ENCODE data around the gene NDST4.

The NDST4 gene

DNA sequence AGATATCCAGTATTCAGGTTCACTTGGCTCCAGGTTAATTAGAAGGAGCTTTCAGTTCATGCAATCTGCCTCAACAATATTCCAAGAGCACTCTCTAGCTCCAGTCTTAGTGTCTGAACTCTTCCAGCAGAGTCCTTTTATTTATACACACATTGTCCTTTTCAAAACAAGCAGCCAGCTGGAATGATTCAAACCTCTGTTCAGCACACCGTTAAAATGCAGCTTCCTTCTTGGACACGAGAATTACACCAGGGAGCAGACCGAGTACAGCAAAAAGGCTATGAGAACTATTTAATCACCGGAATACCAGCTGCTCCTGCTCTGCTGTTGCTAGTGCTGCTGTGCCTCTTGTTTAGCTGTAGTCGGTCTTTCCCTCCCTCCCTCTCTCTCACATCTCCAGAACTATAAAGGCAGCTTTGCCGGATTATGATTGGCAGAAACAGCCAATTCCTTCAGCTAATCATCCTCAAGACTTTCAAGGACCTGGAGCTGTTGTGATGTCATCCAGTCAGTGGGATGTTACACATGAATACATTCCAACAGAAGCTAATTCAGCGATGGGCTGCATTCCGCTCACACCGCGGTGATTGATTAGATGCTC is at the start of gene NDST4:
TSS of gene NDST4 (minus strand) at position 115 of the 601 bp plus-strand sequence. CDS start 36,584 bp downstream, outside the sequence.
- in situ Hi-C loops (cut with MboI; ENCODE audit: low pct_unique_long_range_greater_than_20kb, low sequenced_read_pairs): no loop called here
- no peak for DNase-seq

- in situ Hi-C loops (cut with MboI; ENCODE audit: low pct_unique_long_range_greater_than_20kb, low sequenced_read_pairs): no loop called here
- no peak for DNase-seq
Measured at GRCh38 chr4:115159141-115159540, 45.7 kb upstream of the NDST4 start.

- DNase-seq: no peak
- in situ Hi-C loops (cut with MboI; ENCODE audit: low pct_unique_long_range_greater_than_20kb, low sequenced_read_pairs): no loop called here
Measured at GRCh38 chr4:115158296-115158695, 44.9 kb upstream of the NDST4 start.

DNA sequence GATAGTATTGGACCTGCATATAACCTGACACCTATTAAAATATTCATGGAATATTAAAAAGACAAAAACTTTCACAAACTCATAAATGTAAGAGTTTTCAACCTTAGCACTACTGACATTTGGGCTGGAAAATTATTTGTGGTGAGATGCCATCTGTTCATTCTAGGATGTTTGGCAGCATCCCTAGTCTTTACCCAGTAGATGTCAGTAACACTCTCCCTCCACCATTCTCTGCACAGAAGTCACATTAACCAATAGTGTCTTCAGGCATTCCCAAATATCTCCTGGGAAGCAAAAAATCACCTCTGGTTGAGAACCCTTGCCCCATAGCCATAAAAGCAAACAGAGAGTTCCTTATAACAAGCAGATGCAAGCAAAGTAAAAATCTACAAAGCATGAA is 41.4 kb upstream of the NDST4 start:
- in situ Hi-C loops (cut with MboI; ENCODE audit: low pct_unique_long_range_greater_than_20kb, low sequenced_read_pairs): no loop called here
- no peak for DNase-seq

DNA sequence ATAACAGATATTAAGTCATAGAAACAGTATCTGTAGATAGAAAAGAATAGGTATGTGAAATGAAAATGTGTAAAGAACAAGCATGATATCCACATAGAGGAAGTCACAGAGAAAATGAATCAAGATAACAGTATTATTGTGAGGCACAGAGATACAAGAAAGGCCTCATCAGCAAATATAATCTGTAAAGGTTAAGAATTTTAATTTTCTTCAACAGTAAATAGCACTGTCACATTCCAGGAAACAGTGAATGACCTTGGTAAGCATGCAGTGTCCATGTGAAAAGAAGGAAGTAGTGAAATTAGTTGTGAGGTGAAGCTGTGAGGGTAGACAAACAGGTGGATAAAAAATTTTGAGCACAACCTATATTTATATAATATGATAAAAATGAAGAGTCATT is 39.5 kb upstream of the NDST4 start:
- in situ Hi-C loops (cut with MboI; ENCODE audit: low pct_unique_long_range_greater_than_20kb, low sequenced_read_pairs): no loop called here
- DNase-seq: no peak

DNA sequence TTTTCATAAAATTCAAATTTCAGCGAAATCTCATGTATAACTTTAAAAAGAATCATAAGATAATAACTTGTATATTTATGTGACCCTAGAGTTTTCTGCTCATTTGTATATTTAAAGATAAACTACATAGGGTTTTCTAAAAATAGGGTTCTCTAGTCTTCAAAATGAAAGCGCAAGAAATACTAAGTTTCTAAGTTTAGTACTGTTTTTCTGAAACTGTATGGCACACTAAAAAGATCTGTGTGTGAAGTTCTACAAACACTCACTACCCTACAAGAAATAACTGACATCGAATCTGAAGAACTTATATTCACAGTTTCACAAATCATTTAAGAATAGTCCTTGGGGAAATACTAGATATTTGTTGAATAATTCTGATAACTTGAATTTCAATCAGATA is 38.7 kb upstream of the NDST4 start:
- DNase-seq: no peak
- in situ Hi-C loops (cut with MboI; ENCODE audit: low pct_unique_long_range_greater_than_20kb, low sequenced_read_pairs): no loop called here

DNA sequence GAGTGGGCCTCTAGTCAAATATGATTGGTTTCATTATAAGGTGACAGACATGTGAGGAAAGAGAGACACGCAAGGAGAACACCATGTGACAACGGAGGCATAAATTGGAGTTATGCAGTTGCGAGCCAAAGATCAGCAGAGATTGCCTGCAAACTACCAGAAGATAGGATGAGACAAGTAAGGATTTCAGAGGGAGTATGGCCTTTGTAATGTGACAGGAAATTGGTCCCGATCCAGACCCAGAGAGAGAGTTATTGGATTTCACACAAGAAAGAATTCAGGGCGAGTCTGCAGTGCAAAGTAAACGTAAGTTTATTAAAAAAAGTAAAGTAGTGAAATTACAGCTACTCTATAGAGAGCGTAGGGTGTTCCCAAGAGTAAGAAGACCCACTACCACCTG is 35.7 kb upstream of the NDST4 start:
- in situ Hi-C loops (cut with MboI; ENCODE audit: low pct_unique_long_range_greater_than_20kb, low sequenced_read_pairs): no loop called here
- DNase-seq: no peak

GRCh38 chr4:115145393-115146160 is 32.2 kb upstream of the NDST4 start:
- in situ Hi-C loops (cut with MboI; ENCODE audit: low pct_unique_long_range_greater_than_20kb, low sequenced_read_pairs): no loop called here
- no peak for DNase-seq

- in situ Hi-C loops (cut with MboI; ENCODE audit: low pct_unique_long_range_greater_than_20kb, low sequenced_read_pairs): no loop called here
Measured at GRCh38 chr4:115128037-115128436, 14.6 kb upstream of the NDST4 start.

DNA sequence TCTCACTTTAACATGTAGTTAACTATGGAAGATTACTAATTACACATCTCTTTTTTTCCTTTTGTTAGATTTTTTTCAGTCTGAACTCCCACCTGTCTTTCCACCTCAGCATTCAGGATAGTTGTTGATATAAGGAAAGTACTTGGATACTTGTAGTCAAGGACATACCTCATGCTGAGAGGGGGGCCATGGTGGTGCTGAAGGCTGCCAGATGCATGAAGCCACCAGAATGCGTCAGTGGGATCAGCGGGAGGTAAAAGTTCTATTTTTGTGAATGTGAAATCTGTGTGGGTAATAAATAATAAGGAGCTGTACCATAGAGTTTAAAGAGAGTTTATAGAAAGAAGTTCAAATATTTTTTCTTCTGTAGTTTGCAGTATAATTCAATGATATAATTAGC is 13.1 kb upstream of the NDST4 start:
- in situ Hi-C loops (cut with MboI; ENCODE audit: low pct_unique_long_range_greater_than_20kb, low sequenced_read_pairs): no loop called here
- DNase-seq: no peak

More at GRCh38 chr4:115128037-115128436, 14.6 kb upstream of the NDST4 start:
- no peak for DNase-seq

DNA sequence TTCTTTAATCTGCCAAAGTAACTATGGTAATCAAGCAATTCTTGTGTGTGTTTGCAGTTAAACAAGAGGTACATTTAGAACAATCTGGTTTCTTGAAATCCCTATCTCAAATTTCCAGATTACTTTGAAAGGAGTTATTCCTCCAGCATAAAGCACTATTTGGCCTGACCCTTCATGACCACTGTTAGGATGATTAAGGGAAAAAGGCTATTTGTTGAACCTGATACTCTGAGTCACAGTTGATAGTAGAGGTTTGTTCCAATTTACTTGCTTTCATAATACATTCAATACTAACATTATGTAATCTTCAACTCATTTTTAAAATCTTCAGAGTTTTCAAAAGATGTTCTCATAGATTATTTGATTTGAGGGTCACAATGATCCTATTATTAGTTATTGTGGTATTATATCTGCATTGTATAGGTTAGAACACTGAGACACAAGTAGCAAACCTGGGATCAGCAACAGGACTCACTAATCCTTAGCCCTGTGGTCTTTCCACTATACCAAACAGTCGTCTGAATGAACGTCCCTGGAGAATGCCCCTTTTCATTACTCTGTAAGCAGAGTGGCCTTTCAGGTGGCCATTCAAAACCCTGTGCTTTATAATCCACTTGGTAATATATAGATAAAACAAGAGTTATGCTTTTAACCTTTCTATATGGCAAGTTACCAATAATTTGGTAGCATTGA is 8.1 kb upstream of the NDST4 start:
- DNase-seq: no peak
- in situ Hi-C loops (cut with MboI; ENCODE audit: low pct_unique_long_range_greater_than_20kb, low sequenced_read_pairs): no loop called here

- no peak for DNase-seq
- in situ Hi-C loops (cut with MboI; ENCODE audit: low pct_unique_long_range_greater_than_20kb, low sequenced_read_pairs): no loop called here
Measured at GRCh38 chr4:115119804-115120352, 6.5 kb upstream of the NDST4 start.

- DNase-seq: no peak
- in situ Hi-C loops (cut with MboI; ENCODE audit: low pct_unique_long_range_greater_than_20kb, low sequenced_read_pairs): no loop called here
Measured at GRCh38 chr4:115117651-115118050, 4.2 kb upstream of the NDST4 start.

GRCh38 chr4:115110191-115111181 is 2.9 kb downstream of the NDST4 start:
- in situ Hi-C loops (cut with MboI; ENCODE audit: low pct_unique_long_range_greater_than_20kb, low sequenced_read_pairs): no loop called here

GRCh38 chr4:115108850-115109249 is 4.6 kb downstream of the NDST4 start:
- in situ Hi-C loops (cut with MboI; ENCODE audit: low pct_unique_long_range_greater_than_20kb, low sequenced_read_pairs): no loop called here
- DNase-seq: no peak

More at GRCh38 chr4:115110191-115111181, 2.9 kb downstream of the NDST4 start:
- DNase-seq: no peak

DNA sequence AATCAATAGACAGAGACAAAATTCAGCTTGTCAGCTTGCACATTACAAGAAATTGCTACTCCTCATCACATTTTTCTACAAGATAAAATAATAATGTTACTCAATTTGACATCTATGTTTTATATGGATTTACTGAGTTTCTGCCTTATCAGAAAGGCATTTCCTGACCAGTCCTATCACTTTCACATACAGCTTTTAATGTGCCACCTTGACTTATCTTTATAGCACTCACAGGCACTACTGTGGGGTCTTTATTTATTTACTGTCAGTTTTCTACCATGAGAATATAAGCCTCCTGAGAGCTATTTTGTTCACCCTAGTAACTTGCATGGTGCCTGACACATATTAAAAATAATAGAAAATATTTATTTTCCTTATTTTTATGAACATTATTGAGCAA is 6.0 kb downstream of the NDST4 start:
- DNase-seq: no peak
- in situ Hi-C loops (cut with MboI; ENCODE audit: low pct_unique_long_range_greater_than_20kb, low sequenced_read_pairs): no loop called here

DNA sequence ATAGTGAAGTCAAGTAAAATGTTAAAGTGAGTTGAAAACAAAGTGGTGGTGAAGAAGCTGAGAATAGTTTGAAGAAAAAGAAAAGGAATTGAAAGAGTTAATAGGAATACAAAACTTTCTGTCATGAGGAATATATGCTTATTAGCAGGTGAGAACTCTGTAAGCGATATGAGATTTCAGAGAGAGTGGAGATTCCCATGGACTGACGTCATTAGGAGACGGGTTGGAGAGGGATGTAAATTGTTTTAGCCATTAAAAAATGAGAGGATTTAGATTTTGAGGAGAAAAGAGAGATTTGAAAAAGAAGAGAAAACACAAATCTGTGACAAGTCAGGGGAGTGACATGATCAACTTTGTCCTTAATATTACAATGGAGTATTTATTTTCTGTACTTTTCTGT is 11.7 kb downstream of the NDST4 start:
- in situ Hi-C loops (cut with MboI; ENCODE audit: low pct_unique_long_range_greater_than_20kb, low sequenced_read_pairs): no loop called here
- DNase-seq: no peak

DNA sequence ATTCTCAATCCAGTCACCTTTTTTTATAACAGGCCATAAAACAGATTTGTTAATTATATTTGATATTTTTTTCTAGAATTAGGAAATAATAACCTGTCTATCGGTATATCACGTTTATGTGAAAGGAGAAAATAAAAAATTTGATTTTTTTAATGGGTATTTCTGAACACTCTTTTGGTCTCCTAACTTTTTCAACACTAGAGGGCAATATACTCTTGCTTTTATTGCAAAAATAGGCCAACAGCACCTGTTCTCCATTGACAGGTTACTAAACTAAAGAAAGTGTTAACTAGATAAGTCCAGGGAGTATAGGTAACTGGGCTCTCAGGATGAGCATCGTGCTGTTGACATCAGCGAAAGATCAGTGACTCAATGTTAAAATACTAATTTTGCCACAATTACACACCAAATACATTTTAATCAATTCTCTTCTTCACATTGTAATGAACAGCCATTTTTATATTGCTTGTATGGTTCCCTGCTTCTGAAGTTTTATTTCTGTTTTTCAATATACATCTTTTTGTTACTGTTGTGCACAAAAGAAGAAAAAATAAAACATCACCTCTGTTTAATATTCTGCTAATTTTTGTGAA is 22.8 kb downstream of the NDST4 start:
- in situ Hi-C loops (cut with MboI; ENCODE audit: low pct_unique_long_range_greater_than_20kb, low sequenced_read_pairs): no loop called here
- peak; percentile 45 for DNase-seq

DNA sequence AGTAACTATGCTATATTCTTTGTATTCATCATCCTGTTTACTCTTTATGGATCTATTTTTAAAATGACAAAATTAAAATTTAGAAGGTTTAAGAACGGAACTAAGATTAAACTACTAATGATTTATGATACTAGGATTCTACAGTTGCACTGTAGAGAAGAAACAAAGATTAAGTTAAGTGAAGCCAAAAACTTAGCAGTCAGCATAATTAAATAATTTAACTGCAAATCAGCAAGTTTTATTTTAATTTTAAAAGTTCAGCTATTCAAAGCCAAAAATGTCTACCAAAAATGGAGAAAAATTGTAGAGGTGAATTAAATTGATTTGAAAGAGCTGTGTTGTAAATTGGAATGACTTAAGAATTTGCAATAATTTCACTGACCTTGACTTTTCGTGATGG is 30.8 kb downstream of the NDST4 start:
- no peak for DNase-seq
- in situ Hi-C loops (cut with MboI; ENCODE audit: low pct_unique_long_range_greater_than_20kb, low sequenced_read_pairs): no loop called here
